ENCODE data around the gene OXTR. TPM values are rescaled to one million over a fixed set of nuclear protein-coding genes. Genes with fewer than 3 reads are reported as not detected.

Gene OXTR
- 0.23 and 0.50 TPM in 2 replicates for total RNA-seq (2014; rRNA removed; shearing (Covaris generic))
- 3.6 and 5.1 TPM in 2 replicates for polyA plus RNA-seq (2014; cell fraction: nucleus; rRNA removed)

DNA sequence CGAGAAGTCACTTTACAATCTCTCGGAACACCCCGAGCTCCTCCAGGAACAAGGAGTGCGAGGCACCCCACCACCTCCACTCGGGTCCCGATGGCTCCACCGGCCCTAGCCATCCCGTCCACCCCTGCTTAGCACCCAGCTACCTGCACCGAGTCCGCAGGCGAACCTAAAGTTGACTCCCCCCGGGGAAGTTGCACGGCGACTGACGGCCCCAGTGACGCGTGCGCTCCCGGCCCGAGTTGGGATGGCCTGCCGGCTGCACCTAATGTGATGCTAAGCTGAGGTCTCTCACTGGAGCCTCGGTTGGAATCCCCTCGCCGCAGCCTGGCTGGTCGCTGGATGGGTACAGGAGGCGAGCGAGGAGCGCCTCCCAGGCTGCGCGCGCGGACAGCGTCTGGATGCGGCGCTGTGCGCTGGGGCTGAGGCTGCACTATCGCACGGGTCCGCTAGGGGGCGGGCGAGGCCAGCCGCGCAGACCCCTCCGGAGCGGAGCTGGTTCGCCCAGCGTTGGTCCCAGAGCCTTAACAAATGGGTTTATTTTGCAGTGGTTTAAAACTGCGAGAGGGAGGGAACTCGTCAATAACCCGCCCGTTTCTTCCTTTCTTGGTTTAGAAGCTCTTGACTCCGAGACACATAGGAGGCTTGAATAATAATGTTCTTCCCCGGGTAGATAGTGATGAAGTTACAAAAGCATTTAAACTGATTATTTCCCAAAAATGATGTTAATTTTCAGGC lies at the start of gene OXTR:
Gene OXTR, minus strand, starts transcription at position 526 of the 735 bp plus-strand sequence. CDS start 1,426 bp downstream, outside the sequence.
- peak; percentile 23 for DNase-seq (ENCODE audit: extremely low read depth, low read depth)

DNA sequence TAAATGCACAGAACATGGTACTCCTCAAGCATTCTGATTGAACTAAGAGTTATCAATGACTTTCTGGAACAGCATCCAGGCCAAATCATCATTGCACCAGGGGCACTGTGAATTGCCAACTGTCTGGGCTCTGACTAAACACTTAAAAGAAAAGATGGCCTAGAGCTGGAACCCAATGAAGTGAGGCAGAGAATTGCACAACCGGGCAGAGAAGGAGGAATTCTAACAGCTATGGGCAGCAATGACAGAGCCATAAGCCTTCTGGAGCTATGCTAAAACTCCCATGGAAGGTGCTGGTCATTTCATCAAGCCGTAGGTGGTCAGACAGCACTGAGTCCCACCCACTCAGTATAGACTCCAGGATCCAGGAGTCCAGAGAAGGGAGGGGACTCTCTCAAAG lies 48.1 kb upstream of the OXTR start:
- no peak for DNase-seq (ENCODE audit: extremely low read depth, low read depth)

DNA sequence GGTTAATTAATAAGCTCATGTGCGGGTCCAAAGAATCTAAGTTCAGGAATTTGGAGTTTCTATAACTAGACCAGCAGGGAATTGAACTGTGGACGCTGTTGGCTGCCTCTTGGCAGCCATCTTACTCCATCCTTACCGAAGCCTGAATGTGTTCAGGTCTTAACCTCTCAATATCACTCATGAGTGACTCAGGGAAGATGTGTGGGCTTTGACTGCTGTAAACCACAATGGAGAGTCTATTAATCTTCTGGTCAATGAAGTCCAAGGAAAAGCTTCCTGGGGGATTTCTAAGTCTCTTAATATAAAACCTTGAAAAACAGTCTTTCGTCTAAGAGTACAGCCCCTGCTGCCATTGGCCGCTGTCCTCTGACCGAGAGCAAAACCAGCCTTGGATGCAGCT lies 46.7 kb upstream of the OXTR start:
- DNase-seq (ENCODE audit: extremely low read depth, low read depth): no peak

DNA sequence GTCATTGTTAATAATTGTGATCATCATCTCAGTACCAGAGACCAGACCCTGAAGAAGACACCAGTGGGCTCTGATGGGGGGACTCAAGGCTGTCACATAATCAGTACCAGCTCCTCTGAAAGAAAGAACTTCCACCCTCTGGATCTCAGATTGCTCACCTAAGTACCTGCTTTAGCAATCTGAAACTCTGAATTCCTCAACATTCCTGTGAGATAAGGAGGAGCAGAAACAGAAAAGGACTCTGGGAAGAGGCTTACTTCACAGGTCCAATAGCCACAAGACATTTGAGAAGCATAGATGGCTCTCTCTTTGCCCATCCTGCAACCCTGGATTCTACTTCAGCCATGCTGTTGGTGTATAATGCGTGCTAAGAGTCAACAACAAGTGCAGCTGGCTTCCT lies 44.0 kb upstream of the OXTR start:
- no peak for DNase-seq (ENCODE audit: extremely low read depth, low read depth)

DNA sequence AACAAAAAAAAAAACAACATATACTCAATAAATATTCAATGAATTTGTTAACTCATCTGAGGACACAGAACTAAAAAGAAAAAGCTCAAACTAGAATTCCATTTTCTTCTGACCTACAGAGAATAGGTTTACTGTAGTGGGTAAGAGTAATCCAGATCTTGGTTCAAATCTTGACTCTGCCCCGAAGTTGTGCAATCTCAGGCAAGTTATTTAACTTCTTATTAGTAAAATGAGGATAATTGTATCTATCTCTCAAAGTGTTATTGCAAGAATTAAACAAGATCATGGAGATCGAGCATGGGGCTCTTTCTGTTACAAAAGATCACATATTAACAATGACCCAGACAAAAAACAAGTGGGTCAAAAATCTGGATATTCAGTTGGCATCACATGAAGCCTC lies 41.1 kb upstream of the OXTR start:
- DNase-seq (ENCODE audit: extremely low read depth, low read depth): no peak

DNA sequence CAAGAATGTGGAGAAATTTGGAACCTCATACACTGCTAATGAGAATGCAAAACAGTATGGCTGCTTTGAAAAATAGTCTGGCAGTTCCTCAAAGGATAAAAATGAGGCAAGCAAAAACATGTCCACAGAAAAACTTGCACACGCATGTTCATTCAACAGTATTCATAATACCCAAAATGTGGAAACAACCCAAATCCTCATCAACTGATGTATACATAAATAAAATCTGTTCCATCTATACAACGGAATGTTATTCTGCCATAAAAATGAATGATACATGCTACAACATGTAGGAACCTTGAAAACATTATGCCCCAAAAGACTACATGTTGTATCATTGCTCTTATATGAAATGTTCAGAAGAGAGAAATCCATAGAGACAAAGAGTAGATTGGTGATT lies 36.4 kb upstream of the OXTR start:
- DNase-seq (ENCODE audit: extremely low read depth, low read depth): no peak

DNA sequence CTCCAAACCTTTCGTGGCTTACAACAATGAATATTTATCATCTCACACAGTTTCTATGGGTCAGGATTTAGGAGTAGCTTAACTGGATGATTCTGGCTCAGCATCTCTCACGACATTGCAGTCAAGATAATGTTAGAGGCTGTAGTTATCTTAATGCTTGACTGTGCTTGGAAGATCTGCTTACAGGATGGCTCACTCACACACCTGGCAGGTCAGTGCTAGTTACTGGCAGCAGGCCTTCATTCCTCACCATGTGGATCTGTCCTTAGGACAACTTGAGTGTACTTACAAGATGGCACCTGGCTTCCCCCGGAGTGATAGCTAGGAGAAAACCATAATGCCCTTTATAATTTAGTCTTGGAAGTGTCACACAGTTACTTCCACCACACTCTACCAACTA lies 32.8 kb upstream of the OXTR start:
- no peak for DNase-seq (ENCODE audit: extremely low read depth, low read depth)

DNA sequence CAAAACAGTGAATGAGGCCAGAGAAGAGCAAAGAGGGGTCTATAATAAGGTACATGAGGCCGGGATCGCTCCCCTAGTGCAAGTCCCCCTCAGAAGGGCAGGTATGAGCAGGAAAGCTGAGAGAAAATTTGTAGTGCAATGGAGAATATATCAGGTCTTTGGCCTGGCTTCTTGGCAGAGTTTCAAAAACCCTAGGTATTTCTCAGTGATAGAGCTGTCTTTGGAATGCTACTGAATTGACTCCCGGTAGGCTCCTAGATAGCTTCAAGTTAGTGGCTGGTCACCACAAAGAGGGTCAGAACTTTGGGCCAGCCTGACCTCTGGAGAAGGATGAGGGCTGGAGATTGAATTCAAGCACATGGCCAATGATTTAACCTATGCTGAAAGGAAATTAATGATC lies 30.6 kb upstream of the OXTR start:
- no peak for DNase-seq (ENCODE audit: extremely low read depth, low read depth)

DNA sequence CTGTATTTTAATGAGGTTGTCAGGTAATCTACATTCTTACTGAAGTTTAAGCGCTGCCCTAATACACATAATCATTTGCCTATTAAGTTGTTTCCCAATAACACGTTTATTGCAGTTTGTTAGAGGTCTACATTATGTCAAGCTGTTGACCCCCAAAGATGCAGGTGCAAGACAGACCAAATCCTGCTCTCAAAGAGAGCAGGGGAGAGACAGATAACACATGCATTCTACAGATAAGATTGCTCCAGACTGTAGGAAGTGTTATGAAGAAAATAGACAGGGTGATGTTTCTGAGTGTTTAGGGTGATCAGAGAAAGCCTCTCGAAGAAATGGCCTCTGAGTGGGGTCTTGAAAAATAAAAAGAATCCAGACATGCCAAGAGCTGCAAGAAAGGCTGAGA lies 24.8 kb upstream of the OXTR start:
- no peak for DNase-seq (ENCODE audit: extremely low read depth, low read depth)

DNA sequence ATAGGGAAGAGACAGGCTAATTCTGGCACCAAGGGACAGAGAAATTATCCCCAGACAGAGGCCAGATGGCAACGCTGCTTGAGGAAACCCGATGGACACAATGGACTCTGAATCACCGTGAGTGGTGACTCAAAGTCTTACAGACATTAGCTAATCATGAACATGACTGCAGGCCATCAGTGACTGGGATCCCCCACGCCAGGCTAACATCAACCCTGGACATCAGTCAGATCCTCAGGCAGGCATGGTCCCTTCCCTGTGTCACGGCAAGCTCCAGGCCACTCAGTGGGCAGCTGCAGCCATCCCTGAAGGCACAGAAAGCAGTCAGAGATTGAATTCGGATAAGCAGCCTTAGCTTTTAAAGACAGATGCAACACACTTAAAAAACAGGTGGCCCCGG lies 23.8 kb upstream of the OXTR start:
- no peak for DNase-seq (ENCODE audit: extremely low read depth, low read depth)

DNA sequence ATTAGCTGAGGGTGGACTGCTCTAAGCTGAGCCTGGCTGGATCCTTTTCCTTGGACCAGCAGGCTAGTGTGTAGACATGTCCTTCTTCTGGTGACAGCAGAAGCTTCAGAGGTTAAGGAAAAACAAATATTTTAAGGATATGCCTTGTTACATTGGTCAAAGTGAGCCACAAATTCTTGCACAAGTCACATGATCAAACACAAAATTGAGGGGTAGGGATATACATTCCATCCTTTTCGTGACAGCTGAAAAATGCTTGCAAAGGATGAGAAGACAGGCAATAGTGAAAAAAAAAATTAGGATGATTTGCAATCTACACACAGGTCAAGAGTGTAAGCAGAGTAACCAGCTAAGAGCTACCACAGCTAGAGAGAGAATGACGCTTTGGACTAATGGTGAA lies 21.1 kb upstream of the OXTR start:
- no peak for DNase-seq (ENCODE audit: extremely low read depth, low read depth)

DNA sequence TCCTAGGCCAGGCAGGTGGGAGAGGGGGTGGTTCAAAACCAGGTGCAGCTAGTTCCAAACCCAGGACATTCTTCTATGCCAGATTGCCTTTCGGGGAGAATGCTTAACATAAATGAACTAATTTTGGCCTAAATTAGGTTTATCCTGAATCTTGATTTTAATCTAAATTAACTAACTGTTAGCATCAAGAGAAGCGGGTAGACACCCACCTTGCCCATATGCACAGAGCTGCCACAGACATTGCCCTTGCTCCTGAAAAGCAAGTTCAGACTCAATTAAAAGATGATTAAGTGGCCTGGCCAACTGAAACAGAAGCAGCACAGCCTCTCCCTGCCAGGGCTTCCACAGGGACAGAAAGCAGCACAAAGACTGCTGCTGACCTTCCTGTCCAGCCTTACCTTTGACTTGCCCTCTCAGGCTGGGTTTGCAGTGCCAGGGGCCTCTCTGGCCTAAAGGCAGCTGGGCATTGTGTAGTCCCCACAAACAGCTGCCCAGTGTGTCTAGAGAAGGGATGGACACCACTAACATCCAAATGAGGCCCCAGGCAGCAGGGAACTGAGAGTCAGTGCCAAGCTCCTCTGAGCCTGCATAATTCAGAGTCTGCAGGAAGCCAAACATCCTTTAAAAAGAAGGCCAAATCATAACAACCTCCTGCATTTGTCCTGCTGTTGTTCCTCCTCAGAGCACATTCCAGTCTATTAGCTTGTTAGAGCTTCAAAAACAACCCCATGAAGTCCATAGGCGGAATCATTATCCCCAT lies 15.4 kb upstream of the OXTR start:
- no peak for DNase-seq (ENCODE audit: extremely low read depth, low read depth)

DNA sequence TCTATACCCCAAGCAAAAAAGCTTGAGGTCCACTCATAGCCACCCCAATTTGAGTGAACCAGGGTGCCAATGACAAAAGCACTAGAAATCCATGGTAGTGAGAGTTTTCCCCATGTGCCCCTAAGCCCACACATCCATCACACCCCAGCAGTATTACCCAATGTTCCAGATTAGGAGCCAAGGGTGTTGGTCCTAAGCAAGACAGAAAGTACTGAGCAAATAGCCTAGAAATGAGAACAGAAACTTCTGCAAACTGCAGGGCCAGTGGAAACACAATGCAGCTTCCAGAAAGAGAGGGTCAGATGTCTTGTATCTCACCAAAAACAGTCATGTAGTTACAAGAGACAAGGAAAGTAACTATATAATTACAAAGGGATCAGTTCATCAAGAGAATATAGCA lies 10.9 kb upstream of the OXTR start:
- DNase-seq (ENCODE audit: extremely low read depth, low read depth): no peak

DNA sequence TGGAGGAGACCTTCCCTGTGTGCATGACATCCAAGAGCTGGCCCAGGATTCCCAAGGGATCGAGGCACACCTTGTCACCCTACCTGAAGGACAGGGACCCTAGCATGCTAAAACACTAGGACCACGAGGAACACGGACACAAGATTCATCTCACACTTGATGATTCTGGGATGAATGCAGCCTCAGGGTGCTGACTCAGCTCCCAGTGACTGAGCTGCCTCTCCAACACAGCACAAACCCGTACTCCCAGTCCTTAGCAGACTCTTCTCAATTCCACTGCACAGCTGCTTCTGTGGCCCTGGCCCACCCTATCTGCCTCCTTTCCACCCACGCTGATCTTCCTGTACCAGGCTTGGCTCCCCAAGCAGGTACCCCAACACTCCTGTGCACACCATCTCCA lies 9.1 kb upstream of the OXTR start:
- no peak for DNase-seq (ENCODE audit: extremely low read depth, low read depth)

DNA sequence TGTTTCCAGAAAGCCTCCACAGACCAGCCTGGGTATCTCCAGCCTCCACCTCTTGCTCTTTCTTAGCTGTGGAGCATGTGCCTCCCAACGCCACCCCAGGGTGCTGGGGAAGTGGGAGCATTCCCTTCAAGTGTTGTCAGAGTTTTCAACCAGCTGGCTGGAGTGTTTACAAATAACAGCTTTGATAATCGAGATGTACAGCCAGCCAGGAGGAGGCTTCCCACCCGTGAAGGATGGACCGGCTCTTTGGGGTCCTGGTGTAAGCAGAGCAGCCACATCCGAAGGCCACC lies 8.5 kb upstream of the OXTR start:
- DNase-seq (ENCODE audit: extremely low read depth, low read depth): no peak

DNA sequence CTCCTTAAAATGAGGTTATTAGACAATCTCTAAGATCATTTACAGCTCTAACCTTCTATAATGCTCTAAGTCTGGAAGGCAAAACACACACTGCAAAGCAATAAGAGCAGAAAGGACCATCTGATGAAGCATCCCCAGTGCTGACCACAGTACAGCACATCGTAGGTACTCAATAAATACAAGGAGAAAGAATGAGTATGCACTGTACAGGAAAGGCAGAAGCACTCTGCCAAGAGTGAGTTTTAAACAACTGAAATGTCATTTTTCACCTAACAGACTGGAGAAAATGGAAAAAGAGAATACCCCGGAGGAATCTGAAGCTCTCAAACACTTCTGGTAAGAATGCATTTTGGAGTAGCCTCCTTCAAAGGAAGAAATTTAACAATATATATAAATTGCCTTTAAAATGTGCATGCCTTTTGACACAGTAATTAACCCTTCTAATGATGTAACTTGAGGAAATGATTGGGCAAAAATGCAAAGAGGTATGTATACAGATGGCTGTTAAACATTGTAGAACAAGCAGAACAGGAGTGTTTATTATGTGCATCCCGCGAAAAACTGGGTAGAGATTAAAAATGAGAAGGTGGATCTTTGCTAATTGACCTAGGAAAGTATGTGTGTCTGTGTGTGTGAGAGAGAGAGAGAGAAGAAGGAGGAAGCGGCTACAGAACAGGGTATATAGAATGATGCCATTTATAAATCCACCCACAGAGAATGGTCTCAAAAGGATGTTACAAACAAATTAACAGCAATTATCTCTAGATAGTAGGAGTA lies 8.0 kb upstream of the OXTR start:
- DNase-seq (ENCODE audit: extremely low read depth, low read depth): no peak

DNA sequence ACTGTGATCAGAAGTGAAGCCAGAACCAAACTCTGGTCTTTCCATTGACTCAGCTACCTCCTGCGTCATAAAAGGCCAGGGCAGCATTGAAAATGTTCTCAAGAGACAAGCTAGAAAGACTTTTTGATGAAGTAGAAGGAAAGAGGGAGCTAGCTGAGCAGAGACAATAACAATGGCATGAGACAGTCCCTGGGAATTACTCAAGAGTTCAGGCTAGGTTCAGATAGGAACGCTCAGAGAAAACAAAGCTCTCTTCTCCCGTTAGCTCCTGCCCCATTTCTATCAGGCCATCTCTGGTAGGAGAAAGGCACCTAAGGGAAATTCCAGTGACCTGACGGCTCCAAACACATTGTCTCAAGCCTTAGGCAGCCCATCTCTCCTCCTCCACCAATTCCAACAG lies 7.0 kb upstream of the OXTR start:
- DNase-seq (ENCODE audit: extremely low read depth, low read depth): no peak

DNA sequence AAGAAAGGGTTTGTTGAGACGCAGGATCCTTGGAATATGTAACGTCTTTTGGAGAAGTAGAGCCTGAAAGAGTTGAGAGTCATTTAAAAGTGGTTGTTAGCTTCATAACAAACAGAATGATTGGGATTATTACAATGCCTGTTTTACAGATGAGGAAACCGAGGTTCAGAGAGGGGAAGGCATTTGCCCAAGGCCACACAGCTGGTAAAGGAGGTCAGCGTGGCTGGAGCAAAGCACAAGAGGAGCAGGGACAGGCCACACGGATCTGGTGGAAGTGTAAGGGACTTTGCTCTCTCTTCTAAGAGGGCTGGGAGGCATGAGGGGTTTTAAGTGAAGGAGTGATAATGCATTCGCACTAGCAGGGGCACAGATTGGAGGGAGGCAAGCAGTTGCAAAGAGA lies 6.2 kb upstream of the OXTR start:
- no peak for DNase-seq (ENCODE audit: extremely low read depth, low read depth)

DNA sequence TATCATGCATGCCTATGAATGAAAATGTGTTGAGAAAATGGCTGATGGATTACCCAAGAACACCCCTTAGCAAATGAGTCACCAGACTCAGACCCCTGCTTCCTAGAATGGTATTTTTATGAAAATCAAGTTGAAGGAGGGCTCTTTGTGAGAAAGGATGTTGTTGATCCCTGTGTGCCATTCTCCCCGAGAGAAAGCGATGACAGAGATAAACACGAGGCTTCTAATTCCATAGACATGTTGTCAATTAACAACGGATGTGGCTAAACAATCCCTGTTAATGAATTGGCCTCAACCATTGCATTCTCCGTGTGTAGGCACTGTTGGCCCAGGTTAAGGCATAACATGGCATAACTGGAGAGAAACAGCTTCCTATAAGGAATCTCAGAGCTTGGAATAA lies 5.8 kb upstream of the OXTR start:
- DNase-seq (ENCODE audit: extremely low read depth, low read depth): no peak

DNA sequence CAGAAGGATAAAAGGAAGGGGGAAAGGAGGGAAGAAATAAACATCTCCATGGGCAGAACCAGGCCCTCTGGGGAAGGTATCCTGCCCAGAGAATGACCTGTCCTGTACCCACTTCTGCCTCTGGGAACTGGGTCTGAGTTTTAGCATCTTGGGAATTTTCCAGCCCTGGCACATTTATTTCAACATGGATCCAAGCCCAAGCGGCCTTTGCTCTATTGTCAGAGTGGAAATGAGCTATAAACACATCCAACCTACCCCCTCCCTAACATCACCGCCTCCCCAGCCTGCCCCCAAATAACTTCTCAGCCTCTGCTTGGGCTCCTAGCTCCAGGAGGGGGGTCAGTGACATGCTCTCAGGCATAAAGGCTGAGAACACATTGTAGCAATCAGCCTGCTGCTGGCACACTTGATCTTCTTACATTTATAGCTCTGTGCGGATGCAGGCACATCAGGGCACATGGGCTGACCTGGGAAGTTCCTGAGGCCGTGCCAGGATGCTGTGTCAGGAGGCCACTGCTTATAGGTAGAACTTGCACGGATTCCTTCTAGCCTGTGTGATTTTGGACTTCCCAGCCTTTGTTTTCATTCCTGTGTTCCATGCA lies 4.6 kb upstream of the OXTR start:
- no peak for DNase-seq (ENCODE audit: extremely low read depth, low read depth)

DNA sequence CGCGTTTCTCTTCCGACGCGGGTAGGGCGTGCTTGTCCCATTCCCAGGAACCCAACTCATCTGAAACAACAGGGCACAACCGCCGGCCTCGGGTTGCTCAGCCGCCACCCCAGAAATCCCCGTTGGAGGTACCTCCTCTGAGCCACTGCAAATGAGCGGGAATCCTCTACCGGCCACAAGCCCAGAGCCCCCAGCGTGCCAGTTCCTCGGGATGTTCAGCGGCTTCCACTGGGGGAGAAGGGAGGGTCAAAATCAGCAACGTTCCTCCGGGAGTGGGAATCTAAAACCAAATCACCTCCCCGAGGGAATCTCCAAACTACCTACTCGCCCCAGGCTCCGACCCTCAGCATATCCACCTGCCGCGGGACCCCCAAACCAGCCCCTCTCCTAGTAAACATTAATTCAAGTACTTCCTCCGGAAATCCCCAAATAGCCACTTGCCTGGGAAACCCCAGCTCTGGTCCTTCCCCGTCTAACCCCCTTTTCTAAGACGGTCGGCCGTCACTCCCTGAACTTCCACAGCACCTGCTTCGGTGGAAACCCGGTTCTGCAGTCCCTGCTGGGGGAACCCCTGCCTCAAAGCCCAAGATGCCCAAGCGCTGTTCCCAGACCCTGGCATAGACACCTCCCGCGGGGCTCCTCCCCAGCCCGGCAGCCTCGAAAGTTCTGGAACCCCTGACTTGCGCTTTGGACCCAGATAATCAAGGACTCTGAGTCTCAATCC lies 887 bp downstream of the OXTR start:
- DNase-seq (ENCODE audit: extremely low read depth, low read depth): no peak

Measured in NCI-H460 (cell line).